ENCODE data around the gene RNASET2. TPM values are rescaled to one million over a fixed set of nuclear protein-coding genes. Genes with fewer than 3 reads are reported as not detected.

The RNASET2 gene
- total RNA-seq, 2 donors from 2014 or later: 73.9 to 82.7 TPM

- TF ChIP-seq CTCF (IDR thresholded peaks at IDR 0.05): no peak
- DNase-seq (ENCODE audit: low spot score): no peak
- no peaks in the 10 kb centered on the region for H3K9me3 ChIP-seq
These were observed 48.2 kb downstream of the RNASET2 start for GRCh38 chr6:166907871-166908806.

GRCh38 chr6:166907373-166907841 lies 48.9 kb downstream of the RNASET2 start:
- no peaks in the 10 kb centered on the region for H3K4me1 ChIP-seq (ENCODE audit: control insufficient read depth in 1 of 2, low read depth in 2 of 2)
- no peaks in the 10 kb centered on the region for H3K27me3 ChIP-seq (replicated peaks; ENCODE audit: insufficient read depth)
- ATAC-seq (ENCODE audit: insufficient number of reproducible peaks, low FRiP score, low read depth) (no peak), DNase-seq (ENCODE audit: low spot score) (no peak)
- no peak overlapping the region for H3K27ac ChIP-seq
- no peak for TF ChIP-seq CTCF (IDR thresholded peaks at IDR 0.05)
- H3K36me3 ChIP-seq: no peaks in the 10 kb centered on the region
- no peak overlapping the region for H3K4me3 ChIP-seq
- no peaks in the 10 kb centered on the region for H3K9me3 ChIP-seq

More at GRCh38 chr6:166907871-166908806, 48.2 kb downstream of the RNASET2 start:
- H3K4me1 ChIP-seq (ENCODE audit: control insufficient read depth in 1 of 2, low read depth in 2 of 2): no peaks in the 10 kb centered on the region
- no peaks in the 10 kb centered on the region for H3K36me3 ChIP-seq
- no peak for ATAC-seq (ENCODE audit: insufficient number of reproducible peaks, low FRiP score, low read depth)
- no peak overlapping the region for H3K27ac ChIP-seq
- H3K4me3 ChIP-seq: no peak overlapping the region
- H3K27me3 ChIP-seq (replicated peaks; ENCODE audit: insufficient read depth): no peaks in the 10 kb centered on the region

GRCh38 chr6:166906376-166907044 lies 49.8 kb downstream of the RNASET2 start:
- no peak for DNase-seq (ENCODE audit: low spot score)
- H3K9me3 ChIP-seq: no peaks in the 10 kb centered on the region
- no peak overlapping the region for H3K4me3 ChIP-seq
- H3K27ac ChIP-seq: no peak overlapping the region
- H3K4me1 ChIP-seq (ENCODE audit: control insufficient read depth in 1 of 2, low read depth in 2 of 2): no peaks in the 10 kb centered on the region
- H3K36me3 ChIP-seq: no peaks in the 10 kb centered on the region
- H3K27me3 ChIP-seq (replicated peaks; ENCODE audit: insufficient read depth): no peaks in the 10 kb centered on the region
- no peak for TF ChIP-seq CTCF (IDR thresholded peaks at IDR 0.05)
- ATAC-seq (ENCODE audit: insufficient number of reproducible peaks, low FRiP score, low read depth): no peak

GRCh38 chr6:166905505-166906134 lies 50.7 kb downstream of the RNASET2 start:
- TF ChIP-seq CTCF (IDR thresholded peaks at IDR 0.05): no peak
- no peak for ATAC-seq (ENCODE audit: insufficient number of reproducible peaks, low FRiP score, low read depth)

GRCh38 chr6:166905013-166905412 lies 51.3 kb downstream of the RNASET2 start:
- no peak overlapping the region for H3K27ac ChIP-seq
- H3K27me3 ChIP-seq (replicated peaks; ENCODE audit: insufficient read depth): no peaks in the 10 kb centered on the region
- no peak overlapping the region for H3K4me3 ChIP-seq
- DNase-seq (ENCODE audit: low spot score): no peak
- TF ChIP-seq CTCF (IDR thresholded peaks at IDR 0.05): no peak
- H3K36me3 ChIP-seq: no peaks in the 10 kb centered on the region
- no peaks in the 10 kb centered on the region for H3K9me3 ChIP-seq
- ATAC-seq (ENCODE audit: insufficient number of reproducible peaks, low FRiP score, low read depth): no peak
- H3K4me1 ChIP-seq (ENCODE audit: control insufficient read depth in 1 of 2, low read depth in 2 of 2): no peaks in the 10 kb centered on the region

More at GRCh38 chr6:166905505-166906134, 50.7 kb downstream of the RNASET2 start:
- H3K27me3 ChIP-seq (replicated peaks; ENCODE audit: insufficient read depth): no peaks in the 10 kb centered on the region
- no peaks in the 10 kb centered on the region for H3K4me1 ChIP-seq (ENCODE audit: control insufficient read depth in 1 of 2, low read depth in 2 of 2)
- no peaks in the 10 kb centered on the region for H3K9me3 ChIP-seq
- no peak for DNase-seq (ENCODE audit: low spot score)
- H3K36me3 ChIP-seq: no peaks in the 10 kb centered on the region
- no peak overlapping the region for H3K4me3 ChIP-seq
- no peak overlapping the region for H3K27ac ChIP-seq

Data from thoracic aorta (tissue), 2 donors.